C4-2B (cell line): ENCODE data around the gene KANTR.

Experiments
- ZFX ChIP-seq: fragments of 450-650 bp; IDR thresholded peaks from 2 replicates; pipeline ENCODE4 v1.6.1; 2017
- TF ChIP-seq, protein P1 (sequence below): fragments of 450-650 bp; conservative IDR thresholded peaks from 2 replicates; pipeline ENCODE4 v1.5.1; 2017; ENCODE audit warnings: mild to moderate bottlenecking

DNA sequence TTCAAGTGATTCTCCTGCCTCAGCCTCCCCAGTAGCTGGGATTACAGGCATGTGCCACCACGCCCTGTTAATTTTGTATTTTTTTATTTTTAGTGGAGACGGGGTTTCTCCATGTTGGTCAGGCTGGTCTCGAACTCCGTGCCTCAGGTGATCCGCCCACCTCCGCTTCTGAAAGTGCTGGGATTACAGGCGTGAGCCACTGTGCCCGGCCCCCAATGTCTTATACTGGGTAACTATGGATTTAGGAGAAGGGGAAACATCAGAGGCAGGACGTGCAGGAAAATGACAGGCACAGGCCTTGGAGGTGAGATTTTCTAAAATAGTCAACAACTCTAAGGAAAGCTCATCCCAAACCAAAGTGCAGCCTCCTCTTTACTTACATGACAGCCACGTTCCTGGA, 22.9 kb upstream of the KANTR start:
- TF ChIP-seq, protein P1, sequence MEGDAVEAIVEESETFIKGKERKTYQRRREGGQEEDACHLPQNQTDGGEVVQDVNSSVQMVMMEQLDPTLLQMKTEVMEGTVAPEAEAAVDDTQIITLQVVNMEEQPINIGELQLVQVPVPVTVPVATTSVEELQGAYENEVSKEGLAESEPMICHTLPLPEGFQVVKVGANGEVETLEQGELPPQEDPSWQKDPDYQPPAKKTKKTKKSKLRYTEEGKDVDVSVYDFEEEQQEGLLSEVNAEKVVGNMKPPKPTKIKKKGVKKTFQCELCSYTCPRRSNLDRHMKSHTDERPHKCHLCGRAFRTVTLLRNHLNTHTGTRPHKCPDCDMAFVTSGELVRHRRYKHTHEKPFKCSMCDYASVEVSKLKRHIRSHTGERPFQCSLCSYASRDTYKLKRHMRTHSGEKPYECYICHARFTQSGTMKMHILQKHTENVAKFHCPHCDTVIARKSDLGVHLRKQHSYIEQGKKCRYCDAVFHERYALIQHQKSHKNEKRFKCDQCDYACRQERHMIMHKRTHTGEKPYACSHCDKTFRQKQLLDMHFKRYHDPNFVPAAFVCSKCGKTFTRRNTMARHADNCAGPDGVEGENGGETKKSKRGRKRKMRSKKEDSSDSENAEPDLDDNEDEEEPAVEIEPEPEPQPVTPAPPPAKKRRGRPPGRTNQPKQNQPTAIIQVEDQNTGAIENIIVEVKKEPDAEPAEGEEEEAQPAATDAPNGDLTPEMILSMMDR: no peak
- TF ChIP-seq ZFX: no peak
